Loucy (cell line): ENCODE results near the gene HIVEP2.

Experiments
- H2AFZ ChIP-seq: fragments of 200-600 bp; sonication (generic); 2 replicates; pipeline ENCODE4 v1.6.0; 2016; ENCODE audit warnings: antibody characterized with exemption, mild to moderate bottlenecking, low read length, moderate library complexity
- H3F3A ChIP-seq: fragments of 200-600 bp; 2 replicates; pipeline ENCODE4 v1.6.0; 2016; ENCODE audit warnings: antibody characterized with exemption, low read depth, mild to moderate bottlenecking
- H3K27me3 ChIP-seq: fragments of 200-600 bp; sonication (generic); 2 replicates; pipeline ENCODE4 v1.6.1; 2014; ENCODE audit warnings: low read length, mild to moderate bottlenecking; ENCODE audit not compliant: insufficient read depth, poor library complexity, severe bottlenecking
- H3K36me3 ChIP-seq: fragments of 200-600 bp; sonication (generic); 2 replicates; pipeline ENCODE4 v1.6.1; 2016; ENCODE audit warnings: low read length; ENCODE audit not compliant: insufficient read depth
- H3K4me1 ChIP-seq: fragments of 200-600 bp; sonication (generic); 2 replicates; pipeline ENCODE4 v1.5.1; 2014; ENCODE audit warnings: low read length, mild to moderate bottlenecking; ENCODE audit not compliant: insufficient read depth, poor library complexity, severe bottlenecking
- H3K4me2 ChIP-seq: fragments of 200-600 bp; sonication (generic); 2 replicates; pipeline ENCODE4 v1.6.0; 2014; ENCODE audit warnings: antibody characterized with exemption, low read length, low read depth, mild to moderate bottlenecking; ENCODE audit not compliant: poor library complexity, severe bottlenecking
- H3K4me3 ChIP-seq: fragments of 200-600 bp; sonication (generic); 2 replicates; pipeline ENCODE4 v1.5.1; 2014; ENCODE audit warnings: low read length, mild to moderate bottlenecking, mixed read lengths; ENCODE audit not compliant: poor library complexity, severe bottlenecking
- H3K79me2 ChIP-seq: fragments of 200-600 bp; sonication (generic); 2 replicates; pipeline ENCODE4 v1.6.1; 2014; ENCODE audit warnings: low read length; ENCODE audit not compliant: insufficient read depth
- H3K9ac ChIP-seq: fragments of 200-600 bp; sonication (generic); 2 replicates; pipeline ENCODE4 v1.6.0; 2014; ENCODE audit warnings: mild to moderate bottlenecking, low read depth, low read length, moderate library complexity; ENCODE audit not compliant: poor library complexity, severe bottlenecking
- H3K9me2 ChIP-seq: fragments of 200-600 bp; sonication (generic); replicated peaks from 2 replicates; pipeline ENCODE4 v1.6.1; 2016; ENCODE audit warnings: low read depth, low read length, mixed read lengths
- H3K9me3 ChIP-seq: fragments of 200-600 bp; sonication (generic); 2 replicates; pipeline ENCODE4 v1.6.1; 2014; ENCODE audit warnings: mild to moderate bottlenecking, antibody characterized with exemption, low read length, low read depth; ENCODE audit not compliant: insufficient read depth
- H4K20me1 ChIP-seq: fragments of 200-600 bp; sonication (generic); 2 replicates; pipeline ENCODE4 v1.6.0; 2014; ENCODE audit warnings: antibody characterized with exemption, low read length, mild to moderate bottlenecking; ENCODE audit not compliant: insufficient read depth, poor library complexity, severe bottlenecking
- CTCF ChIP-seq: fragments of 200-600 bp; sonication (generic); conservative IDR thresholded peaks from 2 replicates; pipeline ENCODE4 v1.5.1; 2014; ENCODE audit warnings: mild to moderate bottlenecking, antibody characterized with exemption, low read length
- EZH2phosphoT487 ChIP-seq: fragments of 200-600 bp; IDR thresholded peaks from 2 replicates; pipeline ENCODE4 v1.6.1; 2018; ENCODE audit warnings: antibody characterized with exemption, mild to moderate bottlenecking, moderate library complexity, borderline replicate concordance

Gene HIVEP2

GRCh38 chr6:142712231-142712630, 232.7 kb downstream of the HIVEP2 start:
- Histone ChIP-seq H3K9me3 (no peaks in the 10 kb centered on the region), H3K36me3 (no peaks in the 10 kb centered on the region), H3K27me3 (no peaks in the 10 kb centered on the region), H4K20me1 (no peaks in the 10 kb centered on the region), H3F3A (peaks cover 2% of the 10 kb centered on the region; the same call in 1 of the 2 replicates), H3K79me2 (no peaks in the 10 kb centered on the region), H2AFZ (no peak overlapping the region), H3K4me3 (no peak overlapping the region), H3K4me1 (peaks cover 11% of the 10 kb centered on the region), H3K9ac (no peak overlapping the region), H3K4me2 (no peak overlapping the region), H3K9me2 (no peaks in the 10 kb centered on the region)
- TF ChIP-seq EZH2phosphoT487 (no peak), CTCF (no peak)

DNA sequence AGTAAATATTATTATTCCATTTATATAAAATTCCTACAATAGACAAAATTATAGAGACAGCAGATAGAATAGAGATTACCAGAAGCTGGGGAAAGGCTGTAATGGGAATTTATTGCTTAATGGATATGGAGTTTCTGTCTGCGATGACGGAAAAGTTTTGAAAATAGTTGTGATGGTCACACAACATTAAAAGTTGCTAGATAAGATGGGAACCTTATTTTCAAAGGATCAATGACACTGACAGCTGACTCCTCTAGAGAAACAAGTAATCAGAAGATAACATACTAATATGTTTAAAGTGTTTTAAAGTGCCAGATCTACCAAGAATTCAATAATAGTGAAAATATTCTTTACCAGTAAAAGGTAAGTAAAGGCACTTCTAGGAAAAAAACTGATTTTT, 236.3 kb downstream of the HIVEP2 start:
- Histone ChIP-seq H3K4me2 (no peak overlapping the region), H3K4me1 (peaks cover 2% of the 10 kb centered on the region), H3K4me3 (no peak overlapping the region), H3F3A (peaks cover 2% of the 10 kb centered on the region; the same call in 1 of the 2 replicates), H3K9me2 (no peaks in the 10 kb centered on the region), H3K36me3 (no peaks in the 10 kb centered on the region), H3K27me3 (no peaks in the 10 kb centered on the region), H3K9ac (no peak overlapping the region), H3K9me3 (no peaks in the 10 kb centered on the region), H4K20me1 (no peaks in the 10 kb centered on the region), H2AFZ (no peak overlapping the region), H3K79me2 (no peaks in the 10 kb centered on the region)
- TF ChIP-seq EZH2phosphoT487 (no peak), CTCF (no peak)

GRCh38 chr6:142707255-142707654, 237.7 kb downstream of the HIVEP2 start:
- Histone ChIP-seq H3K27me3 (no peaks in the 10 kb centered on the region), H2AFZ (no peak overlapping the region), H3K4me1 (peaks cover 11% of the 10 kb centered on the region), H3K79me2 (no peaks in the 10 kb centered on the region), H3K4me2 (no peak overlapping the region), H3K36me3 (no peaks in the 10 kb centered on the region), H4K20me1 (no peaks in the 10 kb centered on the region), H3K9me2 (no peaks in the 10 kb centered on the region), H3K9me3 (no peaks in the 10 kb centered on the region), H3K4me3 (no peak overlapping the region), H3K9ac (no peak overlapping the region), H3F3A (peaks cover 2% of the 10 kb centered on the region; the same call in 1 of the 2 replicates)
- TF ChIP-seq CTCF (no peak), EZH2phosphoT487 (no peak)
